H1 (cell line): ENCODE results near the gene CPEB1. TPM values are rescaled to one million over a fixed set of nuclear protein-coding genes. Genes with fewer than 3 reads are reported as not detected.

ENCODE experiments used
- CTCF ChIA-PET: fragments of 300-600 bp; sonication (Branson Sonifier 250); formaldehyde crosslinking; loops from one replicate; lab custom pipeline; 2021; ENCODE audit not compliant: partially characterized antibody; lab: Charles Lee
- POLR2A ChIA-PET: fragments of 300-600 bp; sonication (Branson Sonifier 250); formaldehyde crosslinking; loops from one replicate; lab custom pipeline; 2021; ENCODE audit warnings: inconsistent platforms; ENCODE audit not compliant: partially characterized antibody; lab: Charles Lee
- DNase-seq, 2 experiments: peaks; one replicate each; pipeline versions ENCODE4 v3.0.0 to v3.0.0-alpha.2; 2010 to 2022; ENCODE audit warnings: low spot score in 2 of 2, low read depth in 1 of 2, mixed read lengths in 1 of 2
- FAIRE-seq: peaks from 2 replicates; lab custom pipeline; 2011; peaks lifted over from hg19 to GRCh38; lab: Jason Lieb, UNC
- H2AFZ ChIP-seq: 2 replicates; pipeline ENCODE4 v1.8.1; 2012; ENCODE audit warnings: low read length, inconsistent platforms
- H2AK5ac ChIP-seq: 2 replicates; pipeline ENCODE4 v1.6.1; 2013; ENCODE audit warnings: low read depth, low read length
- H2BK120ac ChIP-seq: replicated peaks from 2 replicates; pipeline ENCODE3; 2013; ENCODE audit warnings: low read depth, low read length, inconsistent platforms
- H2BK12ac ChIP-seq: 2 replicates; pipeline ENCODE4 v1.6.1; 2013; ENCODE audit warnings: low read depth, low read length
- H2BK15ac ChIP-seq: 2 replicates; pipeline ENCODE4 v1.6.1; 2013; ENCODE audit warnings: low read length
- H2BK20ac ChIP-seq: 2 replicates; pipeline ENCODE4 v1.6.1; 2013; ENCODE audit warnings: low read length
- H2BK5ac ChIP-seq: 2 replicates; pipeline ENCODE4 v1.6.1; 2013; ENCODE audit warnings: low read depth, low read length
- H3K14ac ChIP-seq: 2 replicates; pipeline ENCODE4 v1.6.1; 2013; ENCODE audit warnings: inconsistent platforms; ENCODE audit not compliant: insufficient read length
- H3K18ac ChIP-seq: 2 replicates; pipeline ENCODE4 v1.6.1; 2013; ENCODE audit warnings: low read length; ENCODE audit errors: extremely low read depth
- H3K23ac ChIP-seq: 2 replicates; pipeline ENCODE4 v1.6.1; 2013; ENCODE audit warnings: inconsistent platforms; ENCODE audit not compliant: insufficient read length
- H3K23me2 ChIP-seq: 2 replicates; pipeline ENCODE4 v1.6.1; 2013; ENCODE audit warnings: low read depth, low read length
- H3K27ac ChIP-seq: 2 replicates; pipeline ENCODE4 v1.6.1; 2011; ENCODE audit warnings: low read depth, low read length, inconsistent platforms
- H3K27me3 ChIP-seq, 4 experiments: replicated peaks in 1 of 4; 1 replicate in 1 of 4; 2 replicates in 3 of 4; pipeline versions ENCODE4 v1.6.1 to v1.8.1; 2011 to 2013; ENCODE audit warnings: low read length in 3 of 4, mild to moderate bottlenecking in 3 of 4, inconsistent platforms in 2 of 4, mixed read lengths in 2 of 4, moderate library complexity in 1 of 4; ENCODE audit not compliant: control insufficient read depth in 3 of 4, insufficient read depth in 3 of 4; ENCODE audit errors: extremely low read depth in 1 of 4
- H3K36me3 ChIP-seq, 4 experiments: 2 replicates each; pipeline versions ENCODE4 v1.6.1 to v1.8.1; 2011 to 2013; ENCODE audit warnings: mild to moderate bottlenecking in 4 of 4, low read length in 3 of 4, moderate library complexity in 2 of 4, control low read depth in 1 of 4, inconsistent platforms in 1 of 4; ENCODE audit not compliant: insufficient read depth in 4 of 4, control insufficient read depth in 2 of 4
- H3K4ac ChIP-seq: replicated peaks from 2 replicates; pipeline ENCODE3; 2013; ENCODE audit warnings: low read length, low read depth, mixed read lengths, inconsistent platforms; ENCODE audit not compliant: insufficient read length
- H3K4me1 ChIP-seq, 4 experiments: replicated peaks in 1 of 4; 1 replicate in 1 of 4; 2 replicates in 3 of 4; pipeline versions ENCODE4 v1.6.1 to v1.8.1; 2011 to 2013; ENCODE audit warnings: low read length in 3 of 4, inconsistent platforms in 2 of 4, mixed read lengths in 1 of 4; ENCODE audit not compliant: insufficient read depth in 4 of 4, control insufficient read depth in 3 of 4
- H3K4me2 ChIP-seq, 2 experiments: 2 replicates each; pipeline versions ENCODE4 v1.6.1 to v1.8.1; 2011 to 2013; ENCODE audit warnings: low read depth in 2 of 2, low read length in 2 of 2, control low read depth in 1 of 2, inconsistent platforms in 1 of 2, mild to moderate bottlenecking in 1 of 2; ENCODE audit not compliant: insufficient read depth in 1 of 2
- H3K4me3 ChIP-seq, 4 experiments: fragments of 200-600, 300-600 bp in 1 of 4; sonication (generic), shearing (Covaris generic), sonication (Bioruptor Twin) in 1 of 4; 2 replicates each; pipeline versions ENCODE4 v1.5.1 to v1.8.1; 2011 to 2016; ENCODE audit warnings: low read length in 4 of 4, low read depth in 3 of 4, control low read depth in 2 of 4, inconsistent platforms in 2 of 4, mild to moderate bottlenecking in 2 of 4, mixed read lengths in 1 of 4, moderate library complexity in 1 of 4; ENCODE audit not compliant: insufficient read depth in 2 of 4; ENCODE audit errors: extremely low read depth in 1 of 4
- H3K56ac ChIP-seq: replicated peaks from 2 replicates; pipeline ENCODE3; 2013; ENCODE audit warnings: low read depth, mild to moderate bottlenecking, mixed read lengths, low read length, inconsistent platforms; ENCODE audit not compliant: insufficient read length
- H3K79me1 ChIP-seq: 2 replicates; pipeline ENCODE4 v1.6.1; 2013; ENCODE audit warnings: low read depth, low read length, control low read depth
- H3K79me2 ChIP-seq, 2 experiments: 2 replicates each; pipeline versions ENCODE4 v1.6.1 to v1.8.1; 2012 to 2013; ENCODE audit warnings: low read length in 2 of 2, mild to moderate bottlenecking in 2 of 2, inconsistent platforms in 1 of 2; ENCODE audit not compliant: insufficient read depth in 2 of 2, control insufficient read depth in 1 of 2
- H3K9ac ChIP-seq, 4 experiments: replicated peaks in 1 of 4; 1 replicate in 1 of 4; 2 replicates in 3 of 4; pipeline versions ENCODE4 v1.6.1 to v1.8.1; 2011 to 2013; ENCODE audit warnings: low read depth in 3 of 4, low read length in 3 of 4, control low read depth in 2 of 4, mild to moderate bottlenecking in 2 of 4, moderate library complexity in 2 of 4, inconsistent platforms in 1 of 4; ENCODE audit errors: extremely low read depth in 1 of 4
- H3K9me3 ChIP-seq, 2 experiments: 2 replicates each; pipeline versions ENCODE4 v1.6.1 to v1.8.1; 2012 to 2013; ENCODE audit warnings: mild to moderate bottlenecking in 2 of 2, moderate library complexity in 2 of 2, control low read depth in 1 of 2, inconsistent platforms in 1 of 2, low read depth in 1 of 2, low read length in 1 of 2, mixed read lengths in 1 of 2; ENCODE audit not compliant: insufficient read depth in 2 of 2
- H4K20me1 ChIP-seq, 2 experiments: replicated peaks in 1 of 2; 2 replicates each; pipeline versions ENCODE3 to v1.8.1; 2011 to 2013; ENCODE audit warnings: inconsistent platforms in 2 of 2, low read length in 2 of 2, mild to moderate bottlenecking in 1 of 2; ENCODE audit not compliant: insufficient read depth in 2 of 2, control insufficient read depth in 1 of 2
- H4K5ac ChIP-seq: 2 replicates; pipeline ENCODE4 v1.6.1; 2013; ENCODE audit warnings: low read length, low read depth, mixed read lengths, inconsistent platforms; ENCODE audit not compliant: insufficient read length
- H4K8ac ChIP-seq: 2 replicates; pipeline ENCODE4 v1.8.0; 2013; ENCODE audit warnings: mild to moderate bottlenecking, moderate library complexity, low read length, inconsistent platforms; ENCODE audit not compliant: insufficient read depth; ENCODE audit errors: extremely low read depth
- H4K91ac ChIP-seq: replicated peaks from 2 replicates; pipeline ENCODE3; 2013; ENCODE audit warnings: low read length, mixed read lengths, inconsistent platforms; ENCODE audit not compliant: insufficient read length
- CEBPB ChIP-seq: IDR thresholded peaks from 2 replicates; pipeline ENCODE4 v1.6.1; 2012; ENCODE audit warnings: low read depth, low read length
- CTCF ChIP-seq, 3 experiments: IDR thresholded peaks; 1 replicate in 2 of 3; 2 replicates in 1 of 3; pipeline versions ENCODE4 v1.5.1 to v1.6.1; 2011; ENCODE audit warnings: low read length in 3 of 3, mild to moderate bottlenecking in 3 of 3, inconsistent platforms in 2 of 3, low read depth in 1 of 3, moderate library complexity in 1 of 3; ENCODE audit not compliant: insufficient read depth in 1 of 3; ENCODE audit errors: control extremely low read depth in 1 of 3
- MAX ChIP-seq: IDR thresholded peaks from 2 replicates; pipeline ENCODE4 v1.6.1; 2012; ENCODE audit warnings: inconsistent platforms
- NRF1 ChIP-seq: IDR thresholded peaks from 2 replicates; pipeline ENCODE4 v1.6.1; 2011; ENCODE audit warnings: mild to moderate bottlenecking, low read depth, low read length, improper control_type of control experiment
- RAD21 ChIP-seq, 2 experiments: IDR thresholded peaks in 1 of 2; conservative IDR thresholded peaks in 1 of 2; 2 replicates each; pipeline ENCODE4 v1.6.1; 2011; ENCODE audit warnings: low read depth in 2 of 2, low read length in 2 of 2, improper control_type of control experiment in 1 of 2, inconsistent platforms in 1 of 2, mild to moderate bottlenecking in 1 of 2, moderate library complexity in 1 of 2
- WGBS, 2 experiments: shearing (Covaris generic) in 1 of 2; methylation state at CpG; one replicate each; pipeline versions ENCODE4 v1.1.6 to v1.1.7; 2013 to 2015; ENCODE audit warnings: low lambda C conversion rate in 2 of 2, mixed read lengths in 2 of 2, inconsistent platforms in 1 of 2, low coverage in 1 of 2, missing lambda C conversion rate in 1 of 2; ENCODE audit not compliant: insufficient replicate concordance in 2 of 2, insufficient coverage in 1 of 2, insufficient read length in 1 of 2; ENCODE audit errors: extremely low coverage in 1 of 2, missing lambda C conversion rate in 1 of 2; 5-methylcytosine and 5-hydroxymethylcytosine counted together
- polyA plus RNA-seq, 7 experiments: library from polyadenylated mRNA; depleted of rRNA in 3 of 7; stranded (reverse) in 5 of 7; unstranded in 2 of 7; fragments of >200 nt in 5 of 7; fragments of 200-250 nt in 2 of 7; gene quantifications; 1 replicate in 5 of 7; 2 replicates in 1 of 7; 4 replicates in 1 of 7; pipeline versions ENCODE4 v1.2.1 to v1.2.3, GENCODE V29; 2011 to 2013; ENCODE audit warnings: missing spikeins in 2 of 7, mixed read lengths in 2 of 7
- total RNA-seq: library from RNA; stranded (reverse); fragmentation: NEBNext Ultra II Directional; extraction: Animal tissue kit (Norgen Biotek cat#: 25700); gene quantifications from 2 replicates; pipeline ENCODE4 v1.2.1, GENCODE V29; 2021

CPEB1 gene
- total and polyA plus RNA-seq, 2 of the 8 experiments (the other 6 are each of a cell fraction or from before 2014, with no cell fraction given): 4.4 to 4.5 TPM

DNA sequence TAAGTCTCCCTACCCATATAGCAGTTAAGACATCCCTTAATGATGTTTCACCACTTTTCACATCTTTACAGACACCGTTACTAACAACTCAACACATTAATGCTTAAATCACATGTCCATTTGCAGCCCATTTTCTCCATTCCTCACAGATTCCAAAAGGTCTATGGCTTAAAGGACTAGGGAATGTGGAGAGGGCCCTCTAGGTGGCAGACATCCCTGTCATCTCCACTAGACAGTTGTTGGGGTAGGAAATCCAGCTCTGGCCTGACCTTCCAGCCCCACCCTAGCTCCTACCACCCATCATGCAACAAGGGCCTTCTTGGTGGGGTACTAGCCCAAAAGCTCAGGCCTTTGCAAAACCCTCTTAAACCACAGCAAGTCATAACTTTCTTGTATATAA, 25.2 kb downstream of the CPEB1 start:
- no peaks in the 10 kb centered on the region for H3K79me1 ChIP-seq
- no peaks in the 10 kb centered on the region for H3K4me1 ChIP-seq
- no peak overlapping the region for H3K4me3 ChIP-seq
- H4K20me1 ChIP-seq: no peaks in the 10 kb centered on the region
- H2BK120ac ChIP-seq: no peak overlapping the region
- no peak overlapping the region for H2AFZ ChIP-seq
- no peak overlapping the region for H2BK5ac ChIP-seq
- H3K23me2 ChIP-seq: no peaks in the 10 kb centered on the region
- POLR2A ChIA-PET: interaction anchor here (1.1 to 2.6 kb wide), 3 partner anchors 9 to 84 kb away, joined by 3 to 10 read pairs (median 7); partner anchors contain the start of gene RPS17
- no peak overlapping the region for H4K91ac ChIP-seq
- no peak for TF ChIP-seq NRF1
- TF ChIP-seq MAX: no peak
- no peak for TF ChIP-seq CEBPB
- TF ChIP-seq CTCF (IDR thresholded peaks at IDR 0.05; ENCODE audit: control extremely low read depth in 1 of 3, insufficient read depth in 1 of 3, low read depth in 1 of 3, low read length in 3 of 3): peak in 2 of 3 experiments; percentile 36 to 55; a peak in 3 of 4 replicates
- peak; percentile 35 to 39; a peak in 2 of 4 replicates for TF ChIP-seq RAD21 (IDR thresholded peaks at IDR 0.05 in 1 of 2, conservative IDR thresholded peaks at IDR 0.05 in 1 of 2; ENCODE audit: low read depth in 2 of 2, low read length in 2 of 2)
- H2AK5ac ChIP-seq: no peak overlapping the region
- no peak overlapping the region for H3K14ac ChIP-seq
- H3K79me2 ChIP-seq: no peaks in the 10 kb centered on the region
- H3K27me3 ChIP-seq: no peaks in the 10 kb centered on the region
- no peak overlapping the region for H2BK20ac ChIP-seq
- H3K9ac ChIP-seq: no peak overlapping the region
- WGBS, 2 experiments: 76% methylated on average over 1 of the region's 1 CpG; no CpG with 5 or more reads in 1 of the 2 experiments
- no peak overlapping the region for H4K8ac ChIP-seq
- H3K36me3 ChIP-seq: no peaks in the 10 kb centered on the region
- H3K23ac ChIP-seq: no peak overlapping the region
- CTCF ChIA-PET: interaction anchor here (0.5 to 2.1 kb wide), 17 partner anchors 8 to 949 kb away, joined by 3 to 9 read pairs (median 4); no protein-coding TSS in a partner anchor
- FAIRE-seq (no peak), DNase-seq (no peak)
- H4K5ac ChIP-seq: no peak overlapping the region
- no peak overlapping the region for H3K4me2 ChIP-seq
- no peaks in the 10 kb centered on the region for H3K9me3 ChIP-seq
- no peak overlapping the region for H2BK12ac ChIP-seq
- H3K4ac ChIP-seq: no peak overlapping the region
- no peak overlapping the region for H3K27ac ChIP-seq
- H3K56ac ChIP-seq: no peak overlapping the region
- no peak overlapping the region for H3K18ac ChIP-seq
- H2BK15ac ChIP-seq: no peak overlapping the region
